ENCODE measurements around the gene GINS1. TPM values are rescaled to one million over a fixed set of nuclear protein-coding genes. Genes with fewer than 3 reads are reported as not detected.

The GINS1 gene
- total RNA-seq, 1 experiment from 2014 or later: 21.1 TPM

DNA sequence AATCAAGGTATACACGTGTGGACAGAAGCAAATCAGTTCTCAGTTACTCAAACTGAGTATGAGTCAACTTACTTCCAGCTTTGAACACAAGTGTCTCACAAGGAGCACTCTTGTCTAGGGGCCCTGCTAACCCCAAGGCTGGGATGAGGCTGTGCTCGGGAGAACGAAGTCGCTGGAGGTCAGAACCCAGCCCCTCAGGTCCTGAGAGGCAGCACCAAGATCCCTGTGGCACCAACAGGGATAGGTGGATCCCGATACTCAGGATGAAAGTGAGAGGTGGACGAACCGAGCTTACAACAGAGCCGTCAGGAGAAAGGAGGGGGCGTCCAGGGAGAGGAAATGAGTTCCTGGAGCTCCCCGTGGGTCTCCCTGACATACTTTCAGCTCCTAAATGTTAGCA is 85.7 kb downstream of the GINS1 start:
- no peak for DNase-seq (ENCODE audit: low spot score)

DNA sequence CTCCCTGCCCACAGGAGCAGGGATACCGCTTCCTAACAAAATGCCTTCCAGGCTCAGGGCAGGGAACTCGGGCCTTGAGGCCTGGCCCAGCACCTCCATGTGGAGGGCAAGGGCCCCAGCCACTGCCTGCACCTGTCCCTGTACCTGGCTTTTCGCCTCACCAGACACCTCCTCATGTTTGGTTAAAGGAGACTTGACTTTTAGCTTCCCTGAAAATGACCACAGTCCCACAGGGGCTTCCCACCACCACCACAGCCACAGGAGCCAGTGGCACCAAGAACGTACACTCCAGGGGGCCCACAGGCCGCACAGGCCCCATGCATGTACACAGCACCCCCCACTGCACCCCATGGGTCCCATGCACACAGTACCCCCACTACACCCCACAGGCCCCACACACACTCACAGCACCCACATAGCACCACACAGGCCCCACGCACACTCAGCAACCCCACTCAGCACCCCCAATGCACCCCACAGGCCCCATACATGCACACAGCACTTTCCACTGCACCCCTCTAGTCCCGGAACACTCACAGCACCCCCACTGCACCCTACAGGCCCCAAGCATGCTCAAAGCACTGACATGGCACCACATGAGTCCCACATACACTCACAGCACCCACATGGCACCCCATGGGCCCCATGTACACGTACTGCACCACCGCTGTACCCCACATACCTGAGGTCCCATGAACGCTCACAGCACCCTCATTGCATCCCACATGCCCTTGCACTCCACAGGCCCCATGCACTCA is 86.5 kb downstream of the GINS1 start:
- DNase-seq (ENCODE audit: low spot score): no peak

- no peak for DNase-seq (ENCODE audit: low spot score)
Observed at GRCh38 chr20:25494506-25495188, 87.2 kb downstream of the GINS1 start.

DNA sequence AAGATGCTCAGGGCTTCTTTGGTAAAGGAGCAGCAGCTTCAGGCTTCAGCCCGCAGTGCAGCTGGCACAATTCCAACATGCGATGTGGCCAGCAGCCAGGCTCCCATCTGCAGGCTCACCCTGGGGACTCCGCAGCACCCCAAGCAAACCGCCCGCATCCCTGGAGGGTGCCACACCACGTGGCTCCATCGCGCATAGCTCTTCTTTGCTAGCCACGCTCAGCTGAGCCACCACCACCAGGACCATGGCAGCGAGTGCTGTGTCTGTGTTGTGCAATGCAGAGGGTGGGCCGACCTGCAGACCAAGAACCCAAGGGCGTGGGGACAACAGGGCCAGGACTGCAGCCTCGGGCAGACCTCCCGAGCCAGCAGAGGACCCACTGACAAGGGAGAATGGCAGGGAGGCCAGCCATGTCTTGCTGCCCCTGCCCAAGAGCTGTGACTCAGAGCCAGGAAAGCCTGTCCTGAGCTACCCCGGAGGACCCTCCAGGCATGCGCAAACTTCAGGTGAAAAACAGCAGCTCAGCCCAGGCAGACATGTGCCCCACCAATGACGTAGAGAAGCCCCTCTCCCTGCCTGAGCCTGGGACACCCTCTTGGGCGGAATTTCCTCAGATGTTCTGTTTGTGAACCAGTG is 87.8 kb downstream of the GINS1 start:
- DNase-seq (ENCODE audit: low spot score): no peak

DNA sequence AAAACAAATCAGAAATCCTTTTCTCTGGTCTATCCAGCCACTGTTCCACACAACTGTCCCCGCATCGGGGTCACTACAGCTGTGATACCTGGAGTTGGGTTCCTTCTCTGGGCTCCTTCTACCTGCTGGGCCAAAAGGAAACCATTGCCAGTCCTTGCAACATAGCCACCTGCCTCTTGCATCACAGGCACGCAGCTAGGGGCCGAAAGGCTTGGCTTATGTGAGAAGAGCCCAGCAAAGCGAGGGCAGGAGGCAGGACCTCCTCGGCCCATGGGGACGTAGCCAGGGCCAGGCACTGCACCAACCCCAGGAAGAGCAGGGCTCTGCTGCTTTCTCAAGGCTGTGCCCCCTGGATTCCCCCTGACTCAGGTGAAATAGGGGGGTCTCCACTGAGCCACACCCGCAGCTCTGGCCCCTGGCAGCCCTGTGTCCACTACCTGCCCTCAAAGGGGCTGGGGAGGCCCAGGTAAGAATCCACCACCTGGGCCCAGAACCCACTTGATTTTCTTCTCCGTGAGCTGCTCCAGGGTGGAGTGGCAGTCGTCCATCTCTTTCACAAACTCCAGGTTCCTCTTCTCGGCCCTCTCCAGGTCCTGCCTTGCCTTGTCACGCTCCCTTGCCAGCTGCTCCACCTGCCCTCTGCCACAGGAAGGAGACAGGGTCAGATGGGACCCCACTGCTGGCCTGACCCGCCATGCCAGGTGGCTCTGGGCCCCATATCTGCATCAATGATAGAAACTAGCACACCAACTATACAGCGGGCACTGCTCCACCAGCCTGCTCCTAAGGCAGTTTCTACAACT is 88.9 kb downstream of the GINS1 start:
- DNase-seq (ENCODE audit: low spot score): no peak

DNA sequence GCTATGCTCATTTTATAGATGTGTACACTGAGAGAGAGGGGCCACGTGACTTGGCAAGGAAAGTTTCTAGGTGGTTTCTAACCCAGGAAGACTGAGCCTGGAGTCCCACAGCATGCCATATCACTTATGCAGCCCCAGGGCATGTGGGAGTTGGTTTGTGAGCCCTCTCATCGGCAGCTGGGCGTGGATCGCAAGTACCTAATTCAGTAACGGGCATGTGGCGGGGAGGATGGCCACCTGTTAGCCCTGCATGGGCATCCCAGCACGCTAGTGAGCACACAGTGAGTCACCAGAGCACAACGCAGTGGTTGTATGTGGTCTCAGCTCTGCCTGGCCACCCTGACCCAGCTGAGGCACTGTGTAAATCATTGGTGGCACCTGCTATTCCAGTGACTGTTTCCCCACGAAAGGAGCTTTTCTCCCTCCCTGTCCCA is 89.5 kb downstream of the GINS1 start:
- peak; percentile 28 for DNase-seq (ENCODE audit: low spot score)

- no peak for DNase-seq (ENCODE audit: low spot score)
Observed at GRCh38 chr20:25497586-25498279, 90.3 kb downstream of the GINS1 start.

Other genes starting within 250 kb of the GINS1 start
- 206 and 211 TPM in 2 replicates for gene ENTPD6, start 212.0 kb upstream of the GINS1 start, total RNA-seq (2014; rRNA removed; shearing (Covaris generic))
- gene PYGB, start 159.6 kb upstream of the GINS1 start, total RNA-seq (2014; rRNA removed; shearing (Covaris generic)): 629 and 663 TPM in 2 replicates
- gene ABHD12, start 16.8 kb upstream of the GINS1 start, total RNA-seq (2014; rRNA removed; shearing (Covaris generic)): 93.6 and 105 TPM in 2 replicates
- 1.2 TPM in 1 of 2 replicates, not detected in the other for gene NINL, start 177.9 kb downstream of the GINS1 start, total RNA-seq (2014; rRNA removed; shearing (Covaris generic))
- 4.8 and 6.2 TPM in 2 replicates for gene NANP, start 216.3 kb downstream of the GINS1 start, total RNA-seq (2014; rRNA removed; shearing (Covaris generic))

Measured in HT-29 (cell line).